Endometrium (tissue), 2 donors: ENCODE results near the gene GLB1L.
"Not testable (repeated sequence)": the region's sequence is repeated elsewhere in the genome, so short reads cannot be mapped to it uniquely, and the experiment has no call there.

Source experiments
- FAIRE-seq: peaks from 2 replicates; lab custom pipeline; 2012; peaks lifted over from hg19 to GRCh38; lab: Jason Lieb, UNC
- donor health status: control.
- donor health status: control.

The GLB1L gene

DNA sequence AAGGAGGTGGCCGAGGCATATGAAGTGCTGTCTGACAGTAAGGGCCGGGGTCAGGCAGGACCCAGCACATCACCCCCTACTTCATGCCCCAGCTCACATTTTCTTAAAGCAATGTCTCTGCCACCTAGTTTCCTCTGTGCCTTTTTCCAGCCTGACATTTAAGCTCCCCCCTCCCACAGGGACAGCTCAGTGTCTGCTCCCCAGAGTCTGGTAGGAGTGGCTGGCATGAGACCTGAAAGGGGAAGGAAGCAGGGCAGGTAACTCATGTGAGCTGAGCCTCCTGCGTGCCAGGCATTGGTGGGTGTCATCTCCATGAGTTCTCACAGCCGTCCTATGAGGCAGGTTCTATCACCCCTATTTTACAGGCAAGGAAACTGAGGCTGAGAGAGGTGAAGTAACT lies 35.4 kb upstream of the GLB1L start:
- no peak for FAIRE-seq

DNA sequence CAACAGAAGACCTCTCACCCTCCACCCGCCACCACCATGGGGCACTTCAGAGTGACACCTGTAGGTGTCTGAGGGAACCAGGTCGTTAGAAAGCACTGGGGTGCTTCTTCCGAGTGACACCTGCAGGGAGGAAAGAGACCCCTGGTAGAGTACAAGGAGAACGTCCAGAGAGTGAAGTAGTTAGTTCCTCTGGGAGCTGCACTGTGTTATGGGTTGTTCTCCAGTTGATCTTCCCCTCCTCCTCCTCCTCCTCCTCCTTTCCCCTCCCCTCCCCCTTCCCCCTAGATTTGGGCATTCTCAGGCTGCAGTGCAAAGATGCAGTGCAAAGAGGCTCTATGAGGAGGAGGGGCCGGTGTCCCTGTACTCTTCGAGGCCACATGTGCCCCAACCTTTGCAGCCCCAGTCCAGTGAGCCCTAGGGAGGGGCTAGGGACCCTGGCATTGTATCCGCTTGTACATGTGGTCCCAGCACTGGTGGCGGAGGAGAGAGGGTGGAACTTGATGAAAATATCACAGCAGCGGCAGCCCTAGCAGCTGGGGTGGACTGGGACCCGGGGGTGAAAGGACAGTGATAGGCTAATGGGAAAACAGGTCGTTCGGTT lies 34.8 kb upstream of the GLB1L start:
- FAIRE-seq = no peak

DNA sequence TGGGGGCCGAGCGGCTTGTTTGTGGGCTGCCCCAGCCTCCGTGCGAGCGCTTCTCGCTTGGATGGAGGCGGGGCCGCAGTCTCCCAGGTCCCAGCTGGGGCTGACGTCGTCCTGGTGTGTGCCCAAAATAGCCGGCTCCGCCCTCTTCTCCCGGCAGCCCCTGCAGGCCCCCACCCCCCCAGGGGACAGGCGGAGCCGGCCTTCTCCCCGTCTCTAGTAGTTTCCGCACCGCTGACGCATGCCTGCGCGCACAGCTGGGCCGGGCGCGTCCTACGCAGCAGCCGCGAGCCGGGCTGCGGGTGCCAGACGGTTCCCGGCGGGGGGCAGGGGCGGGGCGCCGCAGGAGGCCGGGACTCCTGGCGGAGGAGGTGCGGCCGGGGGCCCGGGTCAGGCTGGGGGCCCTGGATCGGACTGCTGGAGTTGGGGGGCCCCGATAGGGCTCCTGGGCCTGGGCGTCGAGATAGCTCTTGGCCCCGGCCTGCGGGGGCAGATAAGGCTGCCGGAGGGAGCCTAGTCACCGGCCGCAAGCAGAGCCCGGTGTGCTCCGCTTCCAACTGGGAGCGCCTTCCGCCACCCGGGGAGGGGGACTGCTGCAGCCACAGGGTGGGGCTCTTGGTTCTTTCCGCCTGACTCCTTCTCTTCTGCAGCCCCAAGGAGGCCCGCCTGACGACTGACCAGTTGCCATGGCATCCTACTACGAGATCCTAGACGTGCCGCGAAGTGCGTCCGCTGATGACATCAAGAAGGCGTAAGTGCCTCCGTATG lies 34.1 kb upstream of the GLB1L start, which contains the start of gene DNAJB2:
Gene DNAJB2, plus strand, starts transcription at position 216 of the 765 bp plus-strand sequence. Its CDS starts 468 bp downstream, at position 684.
- peak; percentile 35 for FAIRE-seq

DNA sequence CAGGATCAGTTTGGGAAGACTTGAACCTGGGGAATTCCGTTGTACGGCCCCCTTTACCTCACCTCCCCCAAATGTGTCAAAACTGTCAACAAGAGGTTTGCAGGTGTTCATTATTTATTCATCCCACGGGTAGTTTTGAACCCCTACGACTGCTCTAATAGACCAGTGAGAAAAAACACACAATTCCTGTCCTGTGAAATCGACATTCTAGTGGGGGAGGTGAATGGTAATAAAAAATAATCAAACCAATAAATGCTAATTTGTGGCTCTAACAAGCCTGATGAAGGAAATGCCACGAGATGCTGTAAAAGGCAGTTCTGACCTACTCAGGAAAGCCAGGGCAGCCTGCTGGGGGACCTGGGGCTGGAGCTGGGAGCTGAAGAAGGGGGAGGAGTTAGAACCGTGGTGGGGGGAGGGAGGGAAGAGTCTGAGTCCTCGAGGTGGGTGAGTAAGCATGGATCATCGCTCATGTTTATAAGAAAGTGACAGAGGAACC lies 33.5 kb upstream of the GLB1L start:
- FAIRE-seq = no peak

DNA sequence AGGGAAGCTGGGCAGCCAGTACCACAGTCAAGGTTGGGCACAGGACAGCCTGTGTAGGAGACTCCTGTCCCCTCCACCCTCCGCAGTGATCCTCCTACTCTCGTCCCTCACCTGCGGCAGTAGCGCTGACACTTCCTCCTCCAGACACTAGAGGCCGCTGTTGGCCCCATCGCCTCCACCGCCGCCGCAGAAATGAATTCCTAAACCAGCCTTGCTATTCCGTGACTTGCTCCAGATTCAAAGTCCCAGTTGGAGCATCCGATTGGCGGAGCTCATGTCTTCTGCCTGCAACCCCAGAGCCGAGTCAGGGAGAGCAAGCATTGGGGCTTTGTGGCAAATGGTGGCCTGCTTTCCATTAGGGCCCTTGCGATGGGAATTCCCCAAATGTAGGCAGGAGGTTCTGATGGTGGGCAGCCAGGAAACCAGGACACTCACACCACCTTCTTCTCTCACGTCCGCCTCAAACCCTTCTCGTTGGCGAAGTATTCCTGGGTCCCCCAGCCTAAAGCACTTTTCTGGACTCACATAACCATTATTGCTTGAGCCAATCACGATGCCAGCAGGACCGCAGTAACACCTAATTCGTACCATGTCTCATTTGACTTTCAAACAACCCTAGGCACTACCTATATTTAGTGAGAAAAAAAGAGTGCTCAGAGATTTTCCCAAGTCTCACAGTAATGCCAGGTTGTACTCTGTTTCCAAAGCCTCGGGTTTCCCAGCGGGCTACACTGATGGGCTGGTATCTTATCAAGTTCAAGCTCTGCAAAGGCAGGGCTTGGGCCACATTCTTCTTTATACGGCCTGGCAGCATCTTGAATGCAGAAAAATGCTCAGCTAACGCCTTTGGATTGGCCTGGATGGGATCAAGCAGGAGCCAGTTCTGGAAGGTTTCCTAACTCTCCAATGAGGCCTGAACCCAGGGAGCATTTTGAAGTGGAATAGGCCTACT lies 32.7 kb upstream of the GLB1L start:
- FAIRE-seq = peak; percentile 76

DNA sequence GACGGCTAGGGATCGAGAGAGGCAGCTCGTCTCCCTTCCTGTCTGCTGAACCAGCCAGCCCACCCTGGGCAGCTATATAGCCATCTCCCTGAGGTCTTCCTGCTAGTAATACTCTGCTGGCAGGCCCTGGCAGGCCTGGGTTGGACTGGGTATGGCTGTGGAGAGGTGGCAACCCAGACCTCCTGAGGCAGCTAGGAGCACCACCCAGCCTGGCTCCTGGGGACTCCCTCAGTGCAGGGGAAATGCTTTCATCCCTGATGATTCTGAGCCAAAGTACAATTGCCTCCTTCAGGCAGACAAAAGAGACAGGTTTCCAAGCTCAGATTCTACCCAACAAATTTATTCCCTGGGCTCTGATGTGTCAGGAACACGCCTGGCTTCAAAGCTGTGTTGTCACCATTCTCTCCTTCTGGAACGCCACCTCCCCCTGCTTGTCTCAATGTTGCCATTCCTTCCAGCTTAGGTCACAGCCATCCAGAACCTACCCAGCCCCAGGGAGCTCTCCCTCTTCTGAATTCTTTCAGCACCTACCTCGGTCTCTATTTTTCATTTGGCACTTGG lies 29.2 kb upstream of the GLB1L start:
- FAIRE-seq = no peak

DNA sequence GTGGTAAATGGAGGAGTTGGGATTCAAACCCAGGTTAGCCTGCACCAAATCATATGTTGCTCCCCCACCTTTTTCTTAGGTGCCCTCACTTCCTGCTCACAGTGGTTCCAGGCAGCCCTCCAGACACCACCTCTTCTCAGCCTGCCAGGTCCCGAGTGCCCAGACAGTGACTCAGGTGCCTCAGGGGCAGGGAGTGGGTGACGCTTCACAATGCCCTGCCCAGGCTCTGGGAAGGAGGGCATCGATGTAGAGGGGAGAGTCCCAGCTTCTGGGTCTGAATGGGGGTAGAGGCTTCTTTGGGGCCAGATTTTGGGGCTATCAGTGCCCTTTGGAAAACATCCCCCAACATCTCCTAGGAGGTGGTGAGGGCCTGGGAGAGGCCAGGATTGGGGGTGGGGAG lies 28.7 kb upstream of the GLB1L start:
- FAIRE-seq = no peak

DNA sequence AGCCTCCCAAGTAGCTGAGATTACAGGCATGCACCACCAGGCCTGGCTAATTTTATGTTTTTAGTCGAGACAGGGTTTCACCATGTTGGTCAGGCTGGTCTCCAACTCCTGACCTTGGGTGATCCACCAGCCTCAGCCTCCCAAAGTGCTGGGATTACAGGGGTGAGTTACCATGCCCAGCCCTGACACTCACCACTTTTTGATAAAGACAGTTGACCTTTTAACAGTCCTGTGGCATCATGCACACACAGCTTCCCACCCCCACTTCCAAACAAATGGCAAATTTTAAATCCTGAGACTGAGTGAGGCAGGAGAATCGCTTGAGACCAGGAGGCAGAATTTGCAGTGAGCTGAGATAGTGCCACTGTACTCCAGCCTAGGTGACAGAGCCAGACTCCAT lies 27.8 kb upstream of the GLB1L start:
- FAIRE-seq = no peak

DNA sequence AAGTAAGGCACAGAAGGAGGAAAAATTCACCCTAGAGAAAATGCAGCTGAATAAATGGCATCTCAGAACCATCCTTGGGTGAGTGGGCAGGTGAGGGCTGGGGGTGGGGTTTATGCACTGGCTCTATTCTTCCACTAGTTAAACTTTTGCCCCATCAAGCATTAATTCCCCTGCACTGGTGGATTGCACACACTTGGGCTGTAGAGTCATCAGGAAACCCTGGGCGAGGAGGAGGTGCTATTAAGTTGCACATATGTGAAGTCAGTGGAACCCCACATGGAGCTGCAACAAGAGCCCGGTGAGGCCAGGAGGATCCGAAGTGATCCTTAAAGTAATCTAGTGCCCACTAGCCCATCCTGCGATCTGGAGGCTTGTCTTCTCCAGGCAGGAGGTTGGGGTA lies 27.1 kb upstream of the GLB1L start:
- no peak for FAIRE-seq

DNA sequence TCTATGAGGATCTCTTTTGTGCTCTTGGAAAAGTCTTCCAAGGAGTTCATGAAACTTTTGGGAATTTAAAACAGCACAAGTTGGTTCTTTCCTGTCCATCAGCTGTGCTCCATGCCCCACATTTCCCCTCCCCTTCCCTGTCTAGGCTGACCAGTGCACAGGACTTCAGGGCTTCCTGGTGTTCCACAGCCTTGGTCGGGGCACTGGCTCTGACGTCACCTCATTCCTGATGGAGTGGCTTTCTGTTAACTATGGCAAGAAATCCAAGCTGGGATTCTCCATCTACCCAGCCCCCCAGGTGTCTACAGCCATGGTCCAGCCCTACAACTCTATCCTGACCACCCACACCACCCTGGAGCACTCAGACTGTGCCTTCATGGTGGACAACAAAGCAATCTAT lies 25.8 kb upstream of the GLB1L start:
- no peak for FAIRE-seq

DNA sequence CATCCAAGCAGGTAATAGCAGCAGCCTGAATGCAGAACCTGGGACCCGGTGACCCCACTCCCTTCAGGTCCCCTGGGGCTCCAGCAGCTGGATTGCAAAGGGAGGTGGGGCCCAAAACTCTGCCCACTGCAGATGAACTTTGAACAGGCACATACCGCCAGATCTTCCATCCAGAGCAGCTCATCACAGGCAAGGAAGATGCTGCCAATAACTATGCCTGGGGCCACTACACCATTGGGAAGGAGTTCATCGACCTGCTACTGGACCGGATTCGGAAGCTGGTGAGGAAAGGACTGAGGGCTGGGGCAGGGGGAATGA lies 24.8 kb upstream of the GLB1L start:
- no peak for FAIRE-seq

DNA sequence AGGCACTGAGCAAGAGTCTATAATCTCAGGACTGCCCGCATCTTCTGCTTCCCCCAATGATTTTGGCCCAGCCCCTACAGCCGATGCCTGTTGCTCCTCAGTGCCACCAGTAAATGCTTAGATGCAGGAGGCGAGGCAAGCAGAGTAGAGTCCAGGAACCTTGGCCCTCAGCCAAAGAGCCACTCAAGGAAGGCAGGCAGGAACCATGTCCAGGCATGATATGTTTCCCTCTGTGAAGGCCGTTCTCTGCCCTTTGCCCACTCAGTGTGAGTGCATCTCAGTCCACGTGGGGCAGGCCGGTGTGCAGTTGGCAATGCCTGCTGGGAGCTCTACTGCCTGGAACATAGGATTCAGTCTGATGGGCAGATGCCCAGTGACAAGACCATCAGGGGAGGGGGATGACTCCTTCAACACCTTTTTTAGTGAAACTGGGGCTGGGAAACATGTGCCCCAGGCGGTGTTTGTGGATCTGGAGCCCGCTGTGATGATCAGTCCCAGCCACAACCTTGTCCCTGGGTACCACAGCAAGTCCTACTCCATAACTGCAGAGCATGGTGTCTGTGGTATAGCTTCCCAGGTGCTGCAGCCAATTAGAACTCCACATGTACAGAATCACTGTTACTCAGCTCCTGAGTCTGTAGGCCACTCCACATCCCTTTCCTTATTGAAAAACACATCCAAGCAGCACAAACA lies 24.3 kb upstream of the GLB1L start:
- no peak for FAIRE-seq

DNA sequence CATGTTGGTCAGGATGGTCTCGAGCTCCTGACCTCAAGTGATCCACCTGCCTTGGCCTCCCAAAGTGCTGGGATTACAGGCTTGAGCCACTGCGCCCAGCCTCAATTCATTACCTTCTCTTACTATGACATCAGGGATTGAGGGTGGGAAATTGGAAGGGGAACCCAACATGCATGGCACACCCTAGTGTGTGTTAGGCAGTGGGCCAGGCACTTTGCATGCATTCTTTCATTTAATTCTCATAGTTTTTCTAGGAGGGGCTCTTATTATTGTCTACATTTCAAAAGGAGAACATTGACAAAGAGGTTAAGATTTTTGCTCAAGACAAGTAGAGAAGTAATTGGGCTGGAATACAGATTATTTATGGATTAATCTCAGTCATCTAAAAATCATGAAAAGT lies 23.1 kb upstream of the GLB1L start:
- FAIRE-seq = no peak

DNA sequence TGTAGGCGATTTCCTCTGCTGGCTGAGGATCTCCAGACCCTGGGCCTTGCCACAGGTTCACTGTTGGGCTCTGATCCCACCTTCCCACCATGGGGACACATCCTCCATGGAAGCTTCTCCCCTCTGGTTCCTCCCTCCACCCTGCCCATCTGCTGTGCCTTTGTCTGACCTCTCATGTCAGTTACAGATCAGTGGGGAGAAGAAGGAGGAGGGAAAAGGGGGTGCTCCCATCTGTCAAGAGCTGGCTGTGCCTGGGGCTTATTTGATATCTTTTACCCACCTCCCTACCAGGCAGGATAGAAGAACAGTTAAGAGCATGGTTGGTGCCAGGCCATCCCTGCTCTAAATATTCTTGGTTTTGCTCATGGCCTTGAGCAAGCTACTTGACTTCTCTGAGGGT lies 21.6 kb upstream of the GLB1L start:
- FAIRE-seq = no peak

DNA sequence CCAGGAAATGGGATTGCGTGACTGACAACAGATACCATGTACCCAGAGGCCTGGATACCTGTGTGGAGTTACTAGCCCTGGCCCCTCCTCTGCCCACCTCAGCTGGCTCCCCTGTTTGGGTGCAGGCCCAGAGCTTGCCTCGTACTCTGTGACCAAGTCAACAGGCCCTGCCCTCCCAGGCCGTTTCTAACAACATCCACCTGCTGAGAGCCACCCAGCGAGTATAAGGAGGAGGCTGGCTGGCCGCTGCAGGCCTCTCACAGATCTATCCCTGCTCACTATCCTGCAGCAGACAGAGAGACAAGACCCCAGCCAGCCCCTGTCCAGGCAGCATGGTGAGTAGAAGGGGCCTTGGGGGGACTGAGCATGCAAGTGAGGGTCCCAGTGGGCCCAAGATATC lies 21.0 kb upstream of the GLB1L start:
- FAIRE-seq = no peak

DNA sequence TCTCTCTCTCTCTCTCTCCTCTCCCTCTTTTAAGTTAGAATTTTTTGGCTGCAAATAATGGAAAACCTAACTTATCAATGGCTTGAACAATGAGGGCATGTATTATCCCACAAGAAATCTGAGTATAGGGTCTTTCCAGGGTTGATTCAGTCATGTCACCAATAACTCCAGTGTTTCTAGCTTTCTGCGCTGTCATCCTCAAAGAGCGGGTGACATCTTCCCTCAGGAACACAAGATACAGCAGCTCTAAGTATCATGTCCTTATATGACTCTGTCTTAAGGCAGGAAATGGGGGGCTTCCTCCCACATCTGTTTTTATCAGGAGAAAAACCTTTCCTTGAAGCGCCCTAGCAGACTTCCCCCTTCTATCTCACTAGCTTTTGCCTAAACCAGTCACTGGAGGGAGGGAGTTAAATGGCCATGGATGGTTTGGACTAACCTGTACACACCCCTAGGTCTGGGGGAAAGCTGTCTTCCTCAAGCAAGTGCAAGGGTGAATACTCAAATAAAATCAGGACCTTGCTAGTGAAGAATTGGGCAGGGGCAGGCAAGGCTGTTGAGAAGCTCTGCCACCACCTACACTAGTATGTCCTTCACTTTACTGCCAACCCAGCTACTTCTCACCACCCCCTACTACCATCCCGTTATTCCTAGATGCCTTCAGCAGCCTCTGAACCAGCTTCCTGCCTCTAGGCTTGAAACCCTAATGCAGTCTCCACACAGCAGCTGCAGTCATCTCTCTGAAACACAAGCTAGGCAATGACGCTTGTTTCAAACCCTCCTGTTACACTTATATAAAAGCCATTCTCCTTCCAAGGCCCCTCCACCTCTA lies 16.0 kb upstream of the GLB1L start:
- FAIRE-seq = no peak

DNA sequence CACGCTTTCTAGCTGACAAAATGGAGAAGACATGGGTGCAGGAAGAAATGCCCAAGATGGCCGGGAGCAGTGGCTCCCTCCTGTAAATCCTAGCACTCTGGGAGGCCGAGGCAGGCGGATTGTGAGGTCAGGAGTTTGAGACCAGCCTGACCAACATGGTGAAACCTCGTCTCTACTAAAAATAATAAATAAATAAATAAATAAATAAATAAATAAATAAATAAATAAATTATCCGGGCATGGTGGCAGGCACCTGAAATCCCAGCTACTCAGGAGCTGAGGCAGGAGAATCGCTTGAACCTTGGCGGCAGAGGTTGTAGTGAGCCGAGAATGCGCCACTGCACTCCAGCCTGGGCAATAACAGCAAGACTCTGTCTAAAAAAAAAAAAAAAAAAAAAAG lies 13.7 kb upstream of the GLB1L start:
- FAIRE-seq = not testable (repeated sequence)

DNA sequence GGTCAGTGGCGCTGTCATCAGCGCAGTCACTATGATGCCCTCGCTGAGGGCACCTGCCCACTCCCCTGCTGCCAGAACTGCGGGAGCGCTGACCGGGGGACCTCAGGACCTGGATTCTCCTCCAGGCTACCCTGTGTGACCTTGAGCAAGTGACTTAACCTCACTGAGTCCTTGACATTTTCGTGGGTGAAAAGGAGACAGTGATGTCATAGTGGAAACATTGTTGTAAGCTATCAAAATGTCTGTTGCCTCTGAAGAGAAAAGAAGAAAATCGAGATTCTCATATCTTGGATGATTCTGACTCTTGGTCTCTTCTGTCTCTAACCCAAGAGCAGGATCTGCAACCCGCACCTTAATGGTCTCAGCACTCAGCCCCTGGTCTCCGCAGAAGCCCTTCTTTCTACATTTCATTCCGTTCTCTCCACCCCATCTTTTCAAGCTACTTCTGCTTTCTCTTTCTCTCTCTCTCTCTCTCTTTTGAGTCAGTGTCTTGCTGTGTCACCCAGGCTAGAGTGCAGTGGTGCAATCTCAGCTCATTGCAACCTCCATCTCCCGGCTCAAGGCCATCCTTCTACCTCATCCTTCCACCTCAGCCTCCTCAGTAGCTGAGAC lies 9.5 kb upstream of the GLB1L start:
- no peak for FAIRE-seq

DNA sequence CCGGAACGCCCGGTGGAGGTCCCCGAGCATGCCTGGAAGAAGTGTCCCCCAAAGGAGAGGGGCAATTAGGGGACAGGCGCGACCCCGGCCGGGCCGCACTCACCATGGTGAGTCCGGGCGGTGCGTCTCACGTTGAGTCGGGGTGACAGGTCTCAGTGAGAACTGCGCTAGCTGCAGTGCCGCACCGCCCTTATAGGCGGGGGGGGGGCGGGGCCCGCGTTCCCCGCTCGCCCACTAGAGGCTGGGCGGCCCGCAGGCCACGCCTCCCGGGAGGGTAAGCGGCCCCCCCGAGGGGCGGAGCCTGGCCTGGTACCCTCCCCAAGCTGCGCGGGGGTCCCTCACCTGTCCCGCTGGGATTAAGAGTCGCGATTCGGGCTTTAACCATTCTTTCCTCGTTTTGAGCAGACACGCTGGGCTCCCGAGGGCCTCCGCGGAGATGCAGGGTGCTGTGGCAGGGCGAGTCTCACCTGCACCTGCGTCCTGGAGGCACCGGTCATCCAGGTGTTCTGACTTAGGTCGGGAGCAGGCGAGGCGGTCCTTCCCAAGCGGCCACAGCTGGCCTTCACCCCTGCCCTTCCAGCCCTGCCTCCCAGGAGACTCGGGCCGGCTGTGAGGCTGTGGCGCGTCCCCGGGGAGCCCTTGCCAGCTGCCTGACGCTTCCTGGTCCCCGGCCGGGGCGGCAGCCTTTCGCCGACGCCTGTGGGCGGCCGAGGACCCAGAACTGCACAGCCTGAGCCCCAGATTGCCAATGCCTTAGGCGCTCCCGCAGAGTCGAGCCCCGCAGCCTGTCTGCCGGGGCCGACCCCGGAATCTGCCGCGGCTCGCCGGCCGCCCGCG lies 8.7 kb upstream of the GLB1L start, which contains the start of gene TUBA4A:
Gene TUBA4A, minus strand, starts transcription at position 166 of the 837 bp plus-strand sequence. Its CDS starts 60 bp downstream, at position 106.
- no peak for FAIRE-seq
